Naive thymus-derived CD4-positive, alpha-beta T cell (primary cell): ENCODE results near the gene PHLPP2. TPM values are rescaled to one million over a fixed set of nuclear protein-coding genes. Genes with fewer than 3 reads are reported as not detected.

Experiments
- ATAC-seq: fragments of 150-1000 bp; cut with Tn5 transposase; 2 replicates; pipeline ENCODE4 v1.10.0; 2021; ENCODE audit warnings: mild to moderate bottlenecking, moderate library complexity
- CTCF ChIA-PET: fragments of 350-600 bp; sonication (Branson Sonifier 250); formaldehyde crosslinking; loops from one replicate; lab custom pipeline; 2021; ENCODE audit warnings: antibody characterized with exemption; lab: Charles Lee
- POLR2A ChIA-PET: fragments of 350-600 bp; sonication (Branson Sonifier 250); formaldehyde crosslinking; loops from one replicate; lab custom pipeline; 2021; ENCODE audit warnings: antibody characterized with exemption, inconsistent platforms; lab: Charles Lee
- DNase-seq, 9 donors: peaks; one replicate each; pipeline versions ENCODE4 v3.0.0 to v3.0.0-alpha.2; 2020 to 2022; ENCODE audit warnings: mixed read lengths in 1 of 9
- H3K27ac ChIP-seq: one replicate; pipeline ENCODE4 v1.7.0; 2013; ENCODE audit warnings: mild to moderate bottlenecking, low read depth, low read length, moderate library complexity
- H3K27me3 ChIP-seq, 2 donors: one replicate each; pipeline ENCODE4 v1.7.0; 2013; ENCODE audit warnings: low read length in 2 of 2, mild to moderate bottlenecking in 2 of 2, moderate library complexity in 2 of 2; ENCODE audit not compliant: control insufficient read depth in 2 of 2, insufficient read depth in 2 of 2
- H3K36me3 ChIP-seq, 3 experiments: 1 replicate in 2 of 3; 2 replicates in 1 of 3; pipeline ENCODE4 v1.7.0; 2013; ENCODE audit warnings: low read length in 3 of 3, mild to moderate bottlenecking in 3 of 3, moderate library complexity in 1 of 3; ENCODE audit not compliant: insufficient read depth in 3 of 3, control insufficient read depth in 2 of 3
- H3K4me1 ChIP-seq, 2 donors: one replicate each; pipeline ENCODE4 v1.7.0; 2013; ENCODE audit warnings: low read length in 2 of 2, mild to moderate bottlenecking in 2 of 2, moderate library complexity in 1 of 2; ENCODE audit not compliant: control insufficient read depth in 2 of 2, insufficient read depth in 2 of 2
- H3K4me3 ChIP-seq: 2 replicates; pipeline ENCODE4 v1.7.0; 2013; ENCODE audit warnings: mild to moderate bottlenecking, low read length
- H3K9me3 ChIP-seq, 3 experiments: 1 replicate in 2 of 3; 2 replicates in 1 of 3; pipeline ENCODE4 v1.7.0; 2013; ENCODE audit warnings: low read length in 3 of 3; ENCODE audit not compliant: control insufficient read depth in 2 of 3
- H3K27ac Mint-ChIP-seq, 9 donors: one replicate each; pipeline ENCODE4 v1.8.0; 2020 to 2022; ENCODE audit warnings: mixed read lengths in 9 of 9, mild to moderate bottlenecking in 8 of 9, moderate library complexity in 5 of 9, inconsistent platforms in 2 of 9
- H3K27me3 Mint-ChIP-seq, 5 donors: one replicate each; pipeline ENCODE4 v1.8.0; 2021 to 2022; ENCODE audit warnings: mixed read lengths in 5 of 5, mild to moderate bottlenecking in 1 of 5
- H3K36me3 Mint-ChIP-seq, 5 donors: one replicate each; pipeline ENCODE4 v1.8.0; 2020 to 2022; ENCODE audit warnings: mixed read lengths in 5 of 5, mild to moderate bottlenecking in 3 of 5, inconsistent platforms in 1 of 5
- H3K4me1 Mint-ChIP-seq, 7 donors: one replicate each; pipeline ENCODE4 v1.8.0; 2020 to 2022; ENCODE audit warnings: mixed read lengths in 7 of 7, mild to moderate bottlenecking in 3 of 7, inconsistent platforms in 1 of 7
- H3K4me3 Mint-ChIP-seq, 10 donors: one replicate each; pipeline ENCODE4 v1.8.0; 2020 to 2022; ENCODE audit warnings: mild to moderate bottlenecking in 10 of 10, mixed read lengths in 10 of 10, moderate library complexity in 6 of 10, inconsistent platforms in 2 of 10
- H3K9me3 Mint-ChIP-seq, 11 donors: one replicate each; pipeline ENCODE4 v1.8.0; 2020 to 2022; ENCODE audit warnings: mixed read lengths in 11 of 11, mild to moderate bottlenecking in 4 of 11, inconsistent platforms in 1 of 11, moderate library complexity in 1 of 11
- intact Hi-C, 2 donors: fragments of 100-400 bp; cut with micrococcal nuclease; formaldehyde crosslinking; loops; one replicate each; pipeline ENCODE4 v1.15.1; 2023
- polyA plus RNA-seq, 2 donors: library from polyadenylated mRNA; unstranded; fragments of 300-500 nt; fragmentation: Illumina TruSeq; gene quantifications; one replicate each; pipeline ENCODE4 v1.2.3, GENCODE V29; 2021
- total RNA-seq, 6 experiments: library from RNA in 5 of 6; stranded (reverse) in 5 of 6; gene quantifications; 1 replicate in 5 of 6; 2 replicates in 1 of 6; pipeline ENCODE4 v1.2.3 and lab custom pipeline; 2021 to 2026

The PHLPP2 gene
- total and polyA plus RNA-seq, 7 experiments from 2014 or later = 1.5 to 10.6 (median 6.9) TPM

DNA sequence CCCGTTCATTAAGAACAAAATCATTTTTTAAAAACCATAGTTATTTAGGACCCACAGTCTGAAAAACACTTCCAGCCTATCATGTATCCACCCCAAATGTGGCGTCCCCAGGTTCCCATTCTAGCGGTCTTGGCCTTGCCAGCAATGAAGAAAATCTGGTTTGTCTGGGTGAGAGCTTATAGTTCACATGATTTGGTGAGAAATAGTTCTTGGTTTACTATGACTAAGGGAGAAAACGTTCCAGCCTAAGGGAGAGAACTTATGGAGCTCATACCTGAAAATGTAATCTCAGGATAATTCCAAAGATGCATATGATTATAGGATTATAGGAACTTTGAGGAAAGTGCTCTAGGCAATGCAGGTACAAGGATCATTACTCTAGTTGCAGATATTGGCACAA lies 93.7 kb downstream of the PHLPP2 start:
- ATAC-seq = no peak
- H3K4me1 ChIP-seq = no peaks in the 10 kb centered on the region
- ChIA-PET POLR2A (no interaction called here), CTCF (no interaction called here)
- Mint-ChIP-seq H3K4me3 (no peak overlapping the region), H3K36me3 (no peaks in the 10 kb centered on the region), H3K27me3 (peaks cover 0 to 32% (median 11%) of the 10 kb centered on the region in 5 donors), H3K27ac (no peak overlapping the region), H3K4me1 (peaks cover 0 to 2% (median 0%) of the 10 kb centered on the region in 7 donors), H3K9me3 (no peaks in the 10 kb centered on the region)
- no peaks in the 10 kb centered on the region for H3K36me3 ChIP-seq
- no peak overlapping the region for H3K27ac ChIP-seq
- H3K9me3 ChIP-seq = no peaks in the 10 kb centered on the region
- intact Hi-C loops = no loop called here
- DNase-seq = no peak
- H3K4me3 ChIP-seq = no peak overlapping the region
- peaks cover 0 to 4% of the 10 kb centered on the region in 2 donors for H3K27me3 ChIP-seq

GRCh38 chr16:71629278-71630016 lies 95.1 kb downstream of the PHLPP2 start:
- Mint-ChIP-seq H3K27me3 (peaks cover 0 to 36% (median 11%) of the 10 kb centered on the region in 5 donors), H3K27ac (no peak overlapping the region), H3K4me1 (peaks cover 0 to 4% (median 0%) of the 10 kb centered on the region in 7 donors), H3K36me3 (no peaks in the 10 kb centered on the region), H3K9me3 (no peaks in the 10 kb centered on the region), H3K4me3 (no peak overlapping the region)
- Histone ChIP-seq H3K36me3 (no peaks in the 10 kb centered on the region), H3K4me1 (no peaks in the 10 kb centered on the region), H3K4me3 (no peak overlapping the region), H3K27me3 (peaks cover 0 to 6% of the 10 kb centered on the region in 2 donors), H3K27ac (no peak overlapping the region), H3K9me3 (no peaks in the 10 kb centered on the region)
- intact Hi-C loops = no loop called here
- ChIA-PET POLR2A (no interaction called here), CTCF (no interaction called here)
- no peak for DNase-seq
- no peak for ATAC-seq

- CTCF ChIA-PET = no interaction called here
- H3K4me3 Mint-ChIP-seq = no peak overlapping the region
These were observed 95.7 kb downstream of the PHLPP2 start for GRCh38 chr16:71628810-71629209.

GRCh38 chr16:71627731-71628181 lies 96.7 kb downstream of the PHLPP2 start:
- Histone ChIP-seq H3K27ac (no peak overlapping the region), H3K36me3 (no peaks in the 10 kb centered on the region), H3K4me3 (no peak overlapping the region), H3K27me3 (peaks cover 0 to 6% of the 10 kb centered on the region in 2 donors), H3K4me1 (no peaks in the 10 kb centered on the region), H3K9me3 (no peaks in the 10 kb centered on the region)
- intact Hi-C loops = no loop called here
- ChIA-PET POLR2A (no interaction called here), CTCF (no interaction called here)
- Mint-ChIP-seq H3K36me3 (no peaks in the 10 kb centered on the region), H3K4me3 (peak overlapping the region in 3 of 10 donors; percentile 5 to 48 (median 43)), H3K4me1 (peaks cover 0 to 4% (median 0%) of the 10 kb centered on the region in 7 donors), H3K27me3 (peaks cover 0 to 36% (median 11%) of the 10 kb centered on the region in 5 donors), H3K9me3 (no peaks in the 10 kb centered on the region), H3K27ac (no peak overlapping the region)
- ATAC-seq = no peak
- DNase-seq = no peak

More at GRCh38 chr16:71628810-71629209, 95.7 kb downstream of the PHLPP2 start:
- intact Hi-C loops = no loop called here
- Histone ChIP-seq H3K36me3 (no peaks in the 10 kb centered on the region), H3K4me1 (no peaks in the 10 kb centered on the region), H3K27me3 (peaks cover 0 to 6% of the 10 kb centered on the region in 2 donors), H3K4me3 (no peak overlapping the region), H3K27ac (no peak overlapping the region), H3K9me3 (no peaks in the 10 kb centered on the region)
- ATAC-seq (no peak), DNase-seq (no peak)
- peaks cover 0 to 36% (median 11%) of the 10 kb centered on the region in 5 donors for H3K27me3 Mint-ChIP-seq
- H3K4me1 Mint-ChIP-seq = peaks cover 0 to 4% (median 0%) of the 10 kb centered on the region in 7 donors
- no peak overlapping the region for H3K27ac Mint-ChIP-seq
- no peaks in the 10 kb centered on the region for H3K9me3 Mint-ChIP-seq
- POLR2A ChIA-PET = no interaction called here
- no peaks in the 10 kb centered on the region for H3K36me3 Mint-ChIP-seq

GRCh38 chr16:71626858-71627213 lies 97.7 kb downstream of the PHLPP2 start:
- H3K4me1 Mint-ChIP-seq = peaks cover 0 to 10% (median 6%) of the 10 kb centered on the region in 7 donors
- no peak overlapping the region for H3K27ac Mint-ChIP-seq

GRCh38 chr16:71626018-71626857 lies 98.3 kb downstream of the PHLPP2 start, which contains the start of gene MARVELD3:
Gene MARVELD3, plus strand, starts transcription at chr16:71626184. Its CDS starts 46 bp downstream, at chr16:71626230.
- DNase-seq (peak in 5 of 9 donors; percentile 16 to 35 (median 24)), ATAC-seq (peak; percentile 37)
- no peak within 1 kb of the TSS for H3K27ac ChIP-seq
- ChIA-PET CTCF (no interaction called here), POLR2A (no interaction called here)
- intact Hi-C loops = no loop called here
- H3K4me3 ChIP-seq = no peak within 1 kb of the TSS
- Mint-ChIP-seq H3K4me3 (peak within 1 kb of the TSS in 8 of 10 donors; percentile 33 to 64 (median 55)), H3K4me1 (peaks cover 0 to 11% (median 7%) of the 10 kb centered on the region in 7 donors), H3K36me3 (no peaks in the 10 kb centered on the region), H3K9me3 (no peaks in the 10 kb centered on the region), H3K27me3 (peaks cover 0 to 33% (median 20%) of the 10 kb centered on the region in 5 donors), H3K27ac (no peak within 1 kb of the TSS)
- peaks cover 0 to 6% of the 10 kb centered on the region in 2 donors for H3K27me3 ChIP-seq
- H3K4me1 ChIP-seq = peaks cover 0 to 9% of the 10 kb centered on the region in 2 donors
- H3K9me3 ChIP-seq = no peaks in the 10 kb centered on the region
- no peaks in the 10 kb centered on the region for H3K36me3 ChIP-seq

More at GRCh38 chr16:71626858-71627213, 97.7 kb downstream of the PHLPP2 start:
- Histone ChIP-seq H3K9me3 (no peaks in the 10 kb centered on the region), H3K36me3 (no peaks in the 10 kb centered on the region), H3K4me1 (peaks cover 0 to 6% of the 10 kb centered on the region in 2 donors), H3K27me3 (peaks cover 0 to 6% of the 10 kb centered on the region in 2 donors), H3K4me3 (no peak overlapping the region), H3K27ac (no peak overlapping the region)
- peaks cover 0 to 35% (median 19%) of the 10 kb centered on the region in 5 donors for H3K27me3 Mint-ChIP-seq
- CTCF ChIA-PET = no interaction called here
- no peaks in the 10 kb centered on the region for H3K9me3 Mint-ChIP-seq
- intact Hi-C loops = no loop called here
- POLR2A ChIA-PET = no interaction called here
- ATAC-seq (no peak), DNase-seq (no peak)
- peak overlapping the region in 3 of 10 donors; percentile 41 to 53 (median 42) for H3K4me3 Mint-ChIP-seq
- no peaks in the 10 kb centered on the region for H3K36me3 Mint-ChIP-seq
